Activated CD8-positive, alpha-beta memory T cell treated with anti-CD3 and anti-CD28 coated beads for 48 hours (primary cell): Measurements from ENCODE around the gene ATOH7.
"Not testable (repeated sequence)": the region's sequence is repeated elsewhere in the genome, so short reads cannot be mapped to it uniquely, and the experiment has no call there.

Source experiments
- DNase-seq, 3 experiments: peaks; one replicate each; pipeline ENCODE4 v3.0.0-alpha.2; 2020; ENCODE audit warnings: low read depth in 2 of 3, low spot score in 2 of 3

ATOH7 gene

DNA sequence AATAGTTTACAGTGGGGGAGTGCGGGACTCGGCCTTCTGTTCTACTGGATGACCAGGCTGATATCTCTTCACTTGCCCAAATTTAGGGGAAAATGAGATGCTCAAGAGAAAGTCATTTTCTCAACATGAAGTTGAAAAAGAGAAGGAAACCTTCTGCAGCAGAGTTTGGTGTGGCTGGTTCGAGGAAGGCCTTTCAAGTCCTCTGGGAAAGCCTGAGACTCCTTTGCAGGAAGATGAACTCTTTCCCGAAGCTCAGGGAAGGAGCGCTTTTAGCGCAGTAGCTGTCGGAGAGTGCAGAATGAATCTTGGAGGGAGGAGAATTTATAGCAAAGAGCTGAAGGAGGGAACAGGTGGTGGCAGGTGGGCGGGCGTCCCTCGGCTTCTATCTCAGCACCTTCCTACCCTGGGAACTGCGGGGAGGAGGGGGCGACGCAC, at the start of gene ATOH7:
TSS of gene ATOH7 (minus strand) at position 297 of the 435 bp plus-strand sequence. CDS start 436 bp downstream, outside the sequence.
- no peak for DNase-seq

DNA sequence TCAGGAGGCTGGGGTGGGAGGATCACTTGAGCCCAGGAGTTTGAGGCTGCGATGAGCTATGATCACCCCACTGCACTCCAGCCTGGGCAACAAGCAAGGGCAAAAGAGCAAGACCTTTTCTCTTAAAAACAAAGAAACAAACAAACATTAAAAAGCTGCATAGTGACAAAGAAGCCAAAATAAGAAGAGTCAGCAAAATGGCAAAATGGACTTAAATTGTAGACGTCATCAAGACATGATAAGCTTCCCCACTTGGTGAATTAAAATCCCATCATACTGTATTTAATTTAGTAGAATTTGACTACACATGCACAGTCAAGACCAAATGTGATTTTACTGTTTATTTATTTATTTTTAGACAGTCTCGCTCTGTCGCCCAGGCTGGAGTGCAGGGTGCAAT, 48.8 kb upstream of the ATOH7 start:
- DNase-seq = no peak

DNA sequence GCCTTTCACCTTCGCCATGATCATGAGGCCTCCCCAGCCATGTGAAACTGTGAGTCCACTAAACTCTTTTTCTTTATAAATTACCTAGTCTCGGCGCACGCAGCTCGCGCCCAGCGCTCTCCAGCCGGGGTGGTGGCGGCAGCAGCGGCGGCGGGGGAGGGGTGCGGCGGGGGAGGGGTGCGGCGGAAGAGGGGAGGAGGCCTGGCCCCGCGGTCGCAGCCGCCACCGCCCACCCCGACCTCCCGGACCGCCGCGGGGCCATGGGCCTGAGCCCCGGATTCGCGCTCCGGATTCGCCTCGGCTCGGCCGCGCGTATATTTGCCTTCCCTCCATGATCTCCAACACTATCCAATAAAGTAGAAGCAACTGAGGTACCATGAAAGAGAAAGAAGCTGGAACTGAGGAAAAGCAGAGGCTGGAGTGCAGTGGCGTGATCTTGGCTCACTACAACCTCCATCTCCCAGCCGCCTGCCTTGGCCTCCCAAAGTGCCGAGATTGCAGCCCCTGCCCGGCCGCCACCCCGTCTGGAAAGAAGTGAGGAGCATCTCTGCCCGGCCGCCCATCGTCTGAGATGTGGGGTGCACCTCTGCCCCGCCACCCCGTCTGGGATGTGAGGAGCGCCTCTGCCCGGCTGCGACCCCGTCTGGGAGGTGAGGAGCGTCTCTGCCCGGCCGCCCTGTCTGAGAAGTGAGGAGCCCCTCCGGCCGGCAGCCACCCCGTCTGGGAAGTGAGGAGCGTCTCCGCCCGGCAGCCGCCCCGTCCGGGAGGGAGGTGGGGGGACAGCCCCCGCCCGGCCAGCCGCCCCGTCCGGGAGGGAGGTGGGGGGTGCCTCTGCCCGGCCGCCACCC, 47.2 kb upstream of the ATOH7 start:
- not testable (repeated sequence) for DNase-seq

DNA sequence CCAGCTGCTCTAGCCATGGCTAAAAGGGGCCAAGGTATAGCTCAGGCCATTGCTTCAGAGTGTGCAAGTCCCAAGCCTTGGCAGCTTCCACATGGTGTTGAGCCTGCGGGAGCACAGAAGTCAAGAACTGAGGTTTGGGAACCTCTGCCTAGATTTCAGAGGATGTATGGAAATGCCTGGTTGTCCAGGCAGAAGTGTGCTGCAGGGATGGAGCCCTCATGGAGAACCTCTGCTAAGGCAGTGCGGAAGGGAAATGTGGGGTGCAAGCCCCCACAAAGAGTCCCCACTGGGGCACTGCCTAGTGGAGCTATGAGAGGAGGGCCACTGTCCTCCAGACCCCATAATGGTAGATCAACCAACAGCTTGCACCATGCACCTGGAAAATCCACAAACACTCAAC, 45.9 kb upstream of the ATOH7 start:
- not testable (repeated sequence) for DNase-seq

DNA sequence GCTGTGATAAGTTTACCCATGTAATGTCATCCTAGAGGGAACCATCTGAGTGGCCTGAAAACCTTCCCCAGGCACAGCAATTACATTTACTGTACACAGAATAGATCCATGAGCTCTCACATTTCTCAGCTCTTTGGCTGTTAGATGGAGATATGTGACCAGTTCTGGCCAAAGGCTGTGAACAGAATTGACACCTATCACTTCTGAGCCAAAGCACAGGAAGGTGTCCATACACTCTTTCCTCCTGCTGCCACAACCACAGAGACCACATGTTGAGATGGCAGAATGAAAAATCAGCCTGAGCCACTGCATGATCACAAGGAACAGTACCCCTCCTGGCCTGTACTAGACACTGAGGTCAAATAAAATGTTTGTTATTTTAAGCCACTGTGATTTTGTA, 44.3 kb upstream of the ATOH7 start:
- no peak for DNase-seq

DNA sequence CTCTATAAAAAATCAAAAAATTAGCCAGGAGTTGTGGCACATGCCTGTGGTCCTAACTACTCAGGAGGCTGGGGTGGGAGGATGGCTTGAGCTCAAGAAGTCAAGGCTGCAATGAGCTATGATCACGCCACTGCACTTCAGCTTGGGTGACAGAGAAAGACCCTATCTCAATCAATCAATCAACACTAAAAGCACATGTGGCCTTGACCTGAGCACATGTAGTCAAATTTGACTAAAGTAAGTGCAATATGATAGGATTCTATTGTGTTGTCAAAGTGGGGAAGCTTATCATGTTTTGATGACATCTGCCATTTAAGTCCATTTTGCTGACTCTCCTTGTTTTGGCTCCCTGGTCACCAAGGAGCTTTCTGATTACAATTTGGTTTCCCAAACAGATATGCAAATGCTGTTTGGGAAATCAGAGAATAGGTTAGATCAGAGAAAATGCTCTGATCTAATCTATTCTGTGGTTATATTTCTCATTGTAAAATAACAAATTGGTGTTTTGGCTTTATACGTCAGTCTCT, 43.8 kb upstream of the ATOH7 start:
- no peak for DNase-seq

DNA sequence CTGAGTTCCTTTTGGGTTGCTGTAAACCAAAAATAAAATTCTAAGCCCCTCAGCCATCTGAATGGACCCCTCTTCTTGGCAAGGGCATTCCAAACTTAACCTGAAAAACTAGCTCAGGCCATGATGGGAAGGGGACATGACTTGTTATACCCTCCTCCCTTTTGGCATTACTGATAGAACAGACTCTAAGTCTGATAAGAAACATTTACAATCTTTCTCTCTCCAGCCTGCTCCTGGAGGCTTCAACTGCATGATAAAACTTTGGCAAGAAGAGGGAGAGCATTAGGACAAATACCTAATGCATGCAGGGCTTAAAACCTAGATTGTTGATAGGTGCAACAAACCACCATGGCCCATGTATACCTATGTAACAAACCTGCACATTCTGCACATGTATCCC, 40.9 kb upstream of the ATOH7 start:
- no peak for DNase-seq

DNA sequence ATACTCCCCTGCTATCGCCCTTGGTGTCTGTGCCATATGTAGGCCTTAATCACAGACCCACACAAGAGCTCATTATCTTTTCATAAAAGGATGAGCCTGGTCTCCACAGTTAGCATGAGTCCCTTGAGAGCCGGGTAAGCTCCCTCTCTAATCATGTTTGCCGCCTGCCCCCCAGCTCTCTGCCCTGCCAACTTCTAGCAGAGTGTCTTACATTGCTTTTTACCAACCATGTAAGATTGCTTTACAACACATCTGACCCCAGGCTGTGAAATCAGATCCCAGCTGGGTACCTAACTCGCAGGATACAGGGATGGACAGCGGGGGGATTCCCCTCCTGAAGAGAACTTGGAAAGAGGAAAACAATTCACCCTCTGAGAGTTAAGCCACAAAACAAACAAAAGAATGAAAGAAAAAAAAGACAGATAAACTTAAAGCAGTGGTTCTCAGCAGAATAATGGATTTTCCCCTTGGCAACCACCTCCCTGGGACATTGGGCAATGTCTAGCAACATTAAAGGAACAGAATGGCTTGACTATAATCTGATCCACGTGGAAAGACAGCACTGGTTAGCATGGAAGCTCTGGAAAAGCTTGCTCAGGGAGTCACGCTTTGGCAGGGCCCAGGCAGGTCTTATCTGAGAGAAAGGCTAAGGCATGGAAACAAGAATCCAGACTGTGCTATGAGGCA, 39.4 kb upstream of the ATOH7 start:
- no peak for DNase-seq

DNA sequence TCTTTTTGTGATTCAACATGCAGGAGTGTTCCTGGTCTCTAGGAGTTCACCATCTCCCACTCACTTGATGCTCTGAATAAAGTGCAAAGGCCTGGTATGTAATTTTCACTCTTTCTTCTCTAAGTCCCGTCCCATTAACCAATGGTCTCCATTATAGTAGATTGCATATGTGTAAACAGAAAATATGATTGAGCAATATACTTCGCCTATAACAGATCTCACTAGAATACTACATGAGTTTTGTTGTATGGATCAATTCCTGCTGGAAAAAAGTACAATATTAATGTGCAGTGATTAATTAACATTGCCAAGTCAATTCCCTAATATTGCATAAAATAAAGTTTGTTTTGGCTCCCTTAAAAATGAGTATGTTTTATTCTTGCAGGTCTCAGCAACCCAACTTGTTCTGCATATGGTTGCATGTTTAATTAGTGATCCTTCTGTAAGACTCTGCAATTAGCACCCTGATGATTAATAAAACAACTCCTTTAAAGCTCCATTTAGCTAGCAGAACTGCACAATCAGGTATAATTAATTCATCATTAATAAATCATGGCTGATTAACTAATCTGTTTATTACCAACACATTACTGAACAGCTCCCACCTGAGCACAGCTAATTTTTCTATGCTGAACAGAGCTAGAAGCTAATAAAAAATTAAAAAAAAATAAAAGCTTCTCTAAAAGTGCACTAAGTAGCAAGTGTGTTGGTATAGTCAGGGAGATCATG, 37.8 kb upstream of the ATOH7 start:
- no peak for DNase-seq

DNA sequence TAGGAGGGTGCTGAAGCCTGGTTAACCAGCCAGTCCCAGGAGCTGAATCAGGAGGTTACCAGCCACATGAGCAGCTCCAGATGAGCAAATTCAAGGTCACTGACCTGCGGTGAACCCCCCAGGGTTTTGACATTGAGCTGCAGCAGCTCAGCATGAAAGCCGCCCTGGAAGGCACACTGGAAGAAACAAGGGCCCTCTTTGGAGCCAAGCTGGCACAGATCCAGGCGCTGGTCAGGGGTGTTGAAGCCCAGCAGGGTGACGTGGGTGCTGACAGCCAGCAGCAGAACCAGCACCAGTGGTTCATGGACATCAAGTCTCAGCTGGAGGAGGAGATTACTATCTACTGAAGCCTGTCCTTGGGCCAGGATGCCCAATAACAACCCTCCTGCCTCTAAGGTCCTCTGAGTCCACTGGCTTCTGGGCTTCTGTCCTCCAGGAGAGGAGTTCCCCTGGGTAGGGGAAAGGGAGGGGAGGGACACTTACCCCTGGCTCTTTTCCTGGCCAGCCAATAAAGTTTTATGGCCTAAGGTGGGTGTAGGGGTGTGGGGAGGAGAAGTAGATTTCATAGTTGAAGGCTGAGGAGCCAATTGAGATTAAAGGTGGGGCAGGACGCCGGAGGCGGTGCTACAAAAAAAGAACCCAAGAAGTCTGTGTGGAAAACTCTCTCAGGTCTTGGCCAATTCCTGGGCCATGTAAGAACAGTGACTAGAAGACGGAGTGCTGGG, 29.4 kb upstream of the ATOH7 start:
- DNase-seq = no peak

DNA sequence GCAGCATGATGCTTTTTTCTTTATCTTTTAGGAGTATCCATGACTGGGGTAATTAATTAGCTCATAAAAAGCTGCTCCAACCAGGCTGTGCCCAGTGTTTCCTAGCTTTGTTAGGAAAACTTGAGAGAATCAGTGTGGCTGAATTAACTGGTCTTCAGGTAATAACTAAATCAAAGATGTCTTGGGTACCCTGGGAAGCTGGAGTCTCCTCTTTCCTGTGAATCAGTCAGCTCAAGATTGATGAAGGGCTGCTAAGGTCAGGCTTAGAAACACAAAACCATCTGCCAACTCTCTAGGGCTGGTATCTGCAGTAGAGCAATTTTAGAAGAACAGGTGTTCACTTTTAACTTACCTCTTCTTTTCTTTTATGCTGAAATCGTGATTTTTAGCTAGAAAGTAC, 21.4 kb upstream of the ATOH7 start:
- DNase-seq = no peak

DNA sequence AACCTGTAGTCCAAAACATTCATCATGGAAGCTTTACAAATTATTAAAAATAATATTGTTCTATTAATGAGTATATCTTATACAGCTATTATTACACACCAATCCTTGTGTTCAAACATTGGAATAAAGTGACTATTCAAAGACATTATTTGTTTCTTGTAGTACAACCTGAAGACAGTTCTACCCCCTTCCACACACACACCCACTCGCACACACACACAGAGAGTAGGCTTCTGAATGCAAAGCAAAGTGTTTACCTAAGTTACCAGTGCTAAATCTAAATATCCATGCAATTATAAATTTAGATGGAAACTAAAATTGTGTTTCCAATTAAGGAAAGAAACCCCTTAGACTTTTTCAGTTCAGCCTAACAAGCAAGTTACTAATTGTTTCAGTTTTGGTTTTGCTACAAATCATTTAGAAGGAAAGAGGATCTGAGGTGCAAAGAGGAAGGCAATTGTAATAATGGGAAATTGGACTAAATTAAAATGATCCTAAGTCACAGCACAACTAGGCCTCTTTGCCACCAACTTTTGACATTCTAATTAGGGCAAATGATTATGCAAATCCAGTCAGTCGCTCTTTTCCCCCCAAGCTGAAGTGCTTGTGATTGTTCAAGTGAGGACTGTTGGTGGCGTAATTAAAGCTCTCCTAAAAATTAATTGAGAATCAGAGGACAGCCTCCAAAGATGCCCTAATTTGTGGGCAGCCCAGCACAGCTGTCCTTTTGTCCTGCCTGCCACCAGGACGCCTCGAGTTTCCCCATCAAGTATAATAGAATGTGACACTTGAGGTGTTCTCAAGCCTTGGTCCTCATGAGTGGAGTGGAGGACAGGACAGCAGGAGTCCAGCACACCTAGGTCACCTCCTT, 19.9 kb upstream of the ATOH7 start:
- no peak for DNase-seq

DNA sequence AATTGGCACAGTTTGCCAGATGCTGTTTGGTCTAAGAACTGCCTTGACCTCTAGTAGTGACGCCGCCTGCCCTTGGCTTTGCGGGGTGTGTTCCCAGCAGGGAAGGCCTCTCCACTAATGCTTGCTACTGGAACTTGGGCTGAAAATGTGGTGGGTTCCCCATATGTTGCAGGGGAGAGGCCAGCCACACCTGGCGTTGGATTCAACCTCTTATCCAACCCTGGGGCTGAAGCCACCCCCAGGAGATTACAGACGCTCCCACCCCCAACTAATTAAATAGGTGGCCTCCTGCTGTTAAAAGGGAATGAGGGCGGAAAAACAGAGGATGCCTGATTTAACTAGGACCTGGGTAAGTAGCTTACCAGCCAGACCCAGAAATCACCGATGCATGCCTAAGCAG, 19.2 kb upstream of the ATOH7 start:
- DNase-seq = no peak

DNA sequence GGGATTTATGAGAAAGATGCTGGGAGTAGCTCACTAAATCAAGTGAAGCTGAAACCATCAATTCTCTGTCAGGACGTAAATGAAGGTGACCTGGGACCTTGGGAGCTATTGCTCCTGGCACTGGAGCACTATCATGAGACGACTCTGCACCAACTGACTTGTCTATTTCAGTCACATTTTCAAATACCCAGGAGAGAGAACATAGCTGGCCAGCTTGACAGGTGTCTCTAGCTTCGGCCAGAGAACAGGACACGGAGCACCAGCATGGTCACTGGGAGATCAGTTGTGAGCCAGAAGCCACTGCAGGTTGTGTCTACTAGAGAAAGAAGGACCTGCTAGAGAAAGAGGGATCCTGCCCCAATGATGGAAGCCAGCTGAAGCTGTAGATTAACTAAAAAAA, 17.4 kb upstream of the ATOH7 start:
- DNase-seq = no peak

DNA sequence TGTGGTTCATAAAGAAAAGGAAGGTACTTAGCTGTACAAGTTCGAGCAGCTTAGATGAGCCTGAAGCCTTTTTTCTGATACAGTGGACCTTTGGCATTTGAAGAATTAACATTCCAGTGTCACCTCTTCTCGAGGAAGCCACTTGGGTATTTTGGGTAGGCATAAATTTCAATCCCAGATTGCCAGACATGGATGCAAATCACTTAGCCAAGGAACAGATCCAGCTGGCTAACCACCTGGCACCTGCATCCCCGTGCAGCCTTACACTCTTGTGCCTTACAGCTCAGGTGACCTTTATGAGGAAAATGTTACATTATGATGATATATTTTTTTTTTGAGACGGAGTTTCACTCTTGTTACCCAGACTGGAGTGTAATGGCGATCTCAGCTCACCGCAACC, 16.0 kb upstream of the ATOH7 start:
- DNase-seq = no peak

DNA sequence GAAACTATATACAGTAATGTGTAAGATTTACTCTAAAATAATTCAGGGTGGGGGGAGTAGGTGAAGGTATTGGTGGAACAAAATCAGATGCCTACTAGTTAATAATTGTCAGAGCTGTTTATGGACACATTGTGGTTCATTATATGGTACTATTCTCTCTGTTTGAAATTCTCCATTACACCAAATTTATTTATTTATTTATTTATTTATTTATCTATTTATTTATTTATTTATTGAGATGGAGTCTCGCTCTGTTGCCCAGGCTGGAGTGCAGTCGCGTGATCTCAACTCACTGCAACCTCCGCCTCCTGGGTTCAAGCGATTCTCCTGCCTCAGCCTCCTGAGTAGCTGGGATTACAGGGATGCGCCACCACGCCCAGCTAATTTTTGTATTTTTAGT, 14.5 kb upstream of the ATOH7 start:
- DNase-seq = not testable (repeated sequence)

DNA sequence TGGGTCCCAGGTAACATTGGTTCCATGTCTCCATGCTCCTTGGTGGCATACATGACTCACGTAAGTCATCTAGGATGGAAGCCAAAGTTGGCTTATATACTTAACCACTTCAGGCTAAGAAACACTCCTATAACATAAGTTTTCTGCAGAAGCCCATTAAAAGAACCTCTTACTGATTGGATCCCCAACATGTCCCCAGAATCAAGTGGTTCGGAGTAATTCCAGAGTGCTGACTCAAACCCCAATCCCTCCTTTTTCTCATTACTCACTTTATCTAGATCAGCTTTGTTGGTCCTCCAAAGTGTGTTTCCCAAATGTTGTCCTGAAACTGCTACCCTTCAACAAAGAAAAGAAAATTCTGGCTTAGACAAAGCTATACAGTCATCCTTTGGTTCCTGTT, 10.1 kb upstream of the ATOH7 start:
- no peak for DNase-seq

DNA sequence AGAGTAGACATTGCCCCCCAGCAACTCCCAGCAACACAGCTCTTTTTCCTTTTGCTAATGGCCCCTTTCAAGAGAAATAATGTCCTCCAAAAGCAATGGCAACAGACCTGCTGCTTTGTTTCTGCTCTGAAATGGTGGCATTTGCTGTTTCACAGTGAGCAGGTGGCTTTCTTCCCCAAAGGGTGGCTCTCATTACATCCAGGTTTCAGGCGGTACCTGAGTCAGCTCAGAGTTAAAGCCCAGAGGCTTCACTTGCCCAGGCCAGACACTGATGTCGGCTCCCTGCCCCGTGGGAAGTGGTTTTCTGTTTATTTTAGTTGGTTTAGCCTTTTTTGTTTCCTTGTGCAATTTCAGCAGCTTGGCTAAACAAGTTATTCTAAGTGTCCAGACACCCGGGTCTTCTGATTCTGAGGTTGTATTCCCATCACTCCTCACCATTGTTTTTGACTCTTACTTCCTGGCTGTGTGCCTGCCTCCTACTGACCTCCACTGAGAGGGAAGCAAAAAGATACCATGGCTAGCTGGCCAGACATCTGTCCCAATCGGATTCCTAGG, 7.8 kb upstream of the ATOH7 start:
- DNase-seq = no peak

DNA sequence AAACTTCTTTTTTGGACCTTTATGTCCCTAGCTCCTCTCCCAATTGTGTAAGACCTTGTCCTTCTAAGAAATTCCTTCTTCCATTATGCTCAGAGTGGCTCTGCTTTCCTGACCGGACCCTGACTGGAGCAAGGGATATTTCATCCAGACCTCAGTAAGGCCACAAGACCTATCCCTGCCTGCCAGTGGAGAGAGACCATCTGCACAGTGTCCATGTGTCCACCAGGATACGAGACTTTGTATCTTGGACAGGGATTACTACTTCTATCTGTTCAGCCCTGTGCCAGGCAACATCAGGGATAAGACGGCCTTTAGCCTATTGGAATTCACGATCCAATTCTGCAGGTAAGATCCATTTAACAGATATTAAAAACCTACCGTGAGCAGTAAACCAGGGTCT, 7.2 kb upstream of the ATOH7 start:
- DNase-seq = no peak

DNA sequence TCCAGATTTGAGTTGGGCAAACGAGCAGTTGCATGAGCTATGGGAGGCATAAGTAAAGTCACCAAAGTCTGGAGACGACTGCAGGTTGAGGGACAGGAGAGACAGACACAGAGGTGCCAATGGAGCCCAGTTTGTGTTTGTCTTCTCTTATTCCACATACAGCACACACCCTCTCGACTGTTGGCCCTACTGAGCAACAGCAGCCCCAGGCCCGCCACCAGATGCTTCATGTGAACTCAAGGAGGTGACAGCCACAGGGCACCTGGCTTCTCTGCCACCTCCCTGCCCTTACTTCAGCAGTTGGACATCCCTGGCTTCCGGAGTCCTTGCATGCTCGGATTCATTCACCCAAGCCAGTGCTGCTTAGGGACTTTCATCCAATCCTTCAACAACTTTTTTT, 6.5 kb upstream of the ATOH7 start:
- no peak for DNase-seq
